T-cell (primary cell): ENCODE results near the gene WIPF2. TPM values are rescaled to one million over a fixed set of nuclear protein-coding genes. Genes with fewer than 3 reads are reported as not detected.

ENCODE experiments used
- ATAC-seq, 4 experiments: fragments of 200-7000 bp in 3 of 4; fragments of 150-1000 bp in 1 of 4; cut with Tn5 transposase; replicated peaks in 1 of 4; 1 replicate in 3 of 4; 2 replicates in 1 of 4; pipeline ENCODE4 v1.10.0; 2021; ENCODE audit warnings: moderate library complexity in 3 of 4, mild to moderate bottlenecking in 2 of 4, moderate number of reproducible peaks in 1 of 4
- CTCF ChIA-PET, 2 donors: fragments of 300-600 bp; sonication (Branson Sonifier 250); formaldehyde crosslinking; loops; one replicate each; lab custom pipeline; 2022; ENCODE audit warnings: antibody characterized with exemption in 2 of 2; lab: Charles Lee
- POLR2A ChIA-PET, 2 donors: fragments of 300-600 bp; sonication (Branson Sonifier 250); formaldehyde crosslinking; loops; one replicate each; lab custom pipeline; 2022; ENCODE audit warnings: antibody characterized with exemption in 2 of 2; lab: Charles Lee
- DNase-seq, 35 experiments: peaks; one replicate each; pipeline versions ENCODE4 v3.0.0 to v3.0.0-alpha.2; 2013 to 2023
- H3K27ac ChIP-seq: one replicate; pipeline ENCODE4 v1.5.1; 2013; ENCODE audit warnings: low read length
- H3K27me3 ChIP-seq, 2 experiments: replicated peaks in 1 of 2; 1 replicate in 1 of 2; 2 replicates in 1 of 2; pipeline versions ENCODE4 v1.6.1 to v1.7.0; 2013; ENCODE audit warnings: low read length in 1 of 2, mixed read lengths in 1 of 2; ENCODE audit not compliant: control insufficient read depth in 2 of 2, insufficient read depth in 2 of 2; ENCODE audit errors: extremely low read depth in 1 of 2
- H3K36me3 ChIP-seq, 2 donors: 1 replicate in 1 of 2; 2 replicates in 1 of 2; pipeline versions ENCODE4 v1.6.1 to v1.7.0; 2013; ENCODE audit warnings: low read length in 1 of 2; ENCODE audit not compliant: control insufficient read depth in 2 of 2, insufficient read depth in 1 of 2; ENCODE audit errors: extremely low read depth in 1 of 2
- H3K4me1 ChIP-seq, 2 experiments: 1 replicate in 1 of 2; 2 replicates in 1 of 2; pipeline versions ENCODE4 v1.6.1 to v1.7.0; 2013; ENCODE audit warnings: low read length in 2 of 2, mixed read lengths in 1 of 2; ENCODE audit not compliant: insufficient read depth in 2 of 2, control insufficient read depth in 1 of 2; ENCODE audit errors: extremely low read depth in 1 of 2
- H3K4me3 ChIP-seq, 2 donors: 1 replicate in 1 of 2; 2 replicates in 1 of 2; pipeline versions ENCODE4 v1.5.1 to v1.7.0; 2013; ENCODE audit warnings: mild to moderate bottlenecking in 2 of 2, low read length in 1 of 2, moderate library complexity in 1 of 2; ENCODE audit not compliant: control insufficient read depth in 1 of 2; ENCODE audit errors: extremely low read depth in 1 of 2
- H3K9me3 ChIP-seq: 2 replicates; pipeline ENCODE4 v1.7.0; 2013
- H3K27ac Mint-ChIP-seq, 2 donors: one replicate each; pipeline ENCODE4 v1.8.0; 2020 to 2021; ENCODE audit warnings: mild to moderate bottlenecking in 2 of 2, mixed read lengths in 2 of 2
- H3K27me3 Mint-ChIP-seq, 2 donors: one replicate each; pipeline ENCODE4 v1.8.0; 2021 to 2022; ENCODE audit warnings: mixed read lengths in 2 of 2
- H3K36me3 Mint-ChIP-seq: one replicate; pipeline ENCODE4 v1.8.0; 2021; ENCODE audit warnings: mixed read lengths
- H3K4me1 Mint-ChIP-seq, 3 donors: one replicate each; pipeline ENCODE4 v1.8.0; 2020 to 2022; ENCODE audit warnings: mixed read lengths in 3 of 3, mild to moderate bottlenecking in 1 of 3
- H3K4me3 Mint-ChIP-seq, 3 donors: one replicate each; pipeline ENCODE4 v1.8.0; 2020 to 2022; ENCODE audit warnings: mild to moderate bottlenecking in 3 of 3, mixed read lengths in 3 of 3, moderate library complexity in 3 of 3
- H3K9me3 Mint-ChIP-seq, 3 donors: one replicate each; pipeline ENCODE4 v1.8.0; 2020 to 2022; ENCODE audit warnings: mixed read lengths in 3 of 3
- WGBS: methylation state at CpG from one replicate; pipeline ENCODE4 v1.1.5; 2013; ENCODE audit warnings: missing lambda C conversion rate; ENCODE audit not compliant: insufficient coverage; 5-methylcytosine and 5-hydroxymethylcytosine counted together
- total RNA-seq, 35 experiments: library from RNA in 6 of 35; stranded (reverse) in 6 of 35; fragments of 120-200 nt in 1 of 35; gene quantifications; one replicate each; pipeline versions ENCODE4 v1.2.1 to v1.2.4 and lab custom pipeline; 2013 to 2026

WIPF2 gene
- total RNA-seq, 5 donors from 2014 or later (not counting 1 experiment from before 2014, with no cell fraction given), result 23.1 to 42.1 (median 32.1) TPM

GRCh38 chr17:40316571-40317344, 97.7 kb downstream of the WIPF2 start:
- no peak for DNase-seq
- WGBS, result 94% methylated on average over 36 of the region's 38 CpGs

GRCh38 chr17:40317345-40317873, 98.3 kb downstream of the WIPF2 start:
- H3K27me3 ChIP-seq, result no peaks in the 10 kb centered on the region
- H3K36me3 Mint-ChIP-seq, result no peaks in the 10 kb centered on the region
- H3K4me1 Mint-ChIP-seq, result peaks cover 80 to 82% (median 81%) of the 10 kb centered on the region in 3 donors
- POLR2A ChIA-PET, result interaction anchor here (0.6 to 1.1 kb wide), 7 partner anchors 10 to 492 kb away, joined by 3 to 10 read pairs (median 5); no protein-coding TSS in a partner anchor
- DNase-seq, result peak in 14 of 35 experiments; percentile 41 to 72 (median 53)
- peak overlapping the region; percentile 99 for H3K27ac ChIP-seq
- CTCF ChIA-PET, result interaction anchor here (0.5 to 1.7 kb wide), 19 partner anchors 8 to 298 kb away, joined by 3 to 19 read pairs (median 5); partner anchors contain the start of gene WIPF2 (in 1 of the 2)
- peaks cover 40 to 90% of the 10 kb centered on the region in 2 experiments for H3K4me1 ChIP-seq
- 7% methylated on average over 3 of the region's 6 CpGs for WGBS
- H3K4me3 Mint-ChIP-seq, result peak overlapping the region; percentile 91 to 96 (median 94)
- peak overlapping the region; percentile 83 to 99 for H3K27ac Mint-ChIP-seq
- no peaks in the 10 kb centered on the region for H3K9me3 Mint-ChIP-seq
- no peaks in the 10 kb centered on the region for H3K27me3 Mint-ChIP-seq
- H3K36me3 ChIP-seq, result no peaks in the 10 kb centered on the region
- peak overlapping the region; percentile 61 to 99 for H3K4me3 ChIP-seq
- no peak for ATAC-seq
- H3K9me3 ChIP-seq, result no peaks in the 10 kb centered on the region

More at GRCh38 chr17:40316571-40317344, 97.7 kb downstream of the WIPF2 start:
- Mint-ChIP-seq H3K9me3 (no peaks in the 10 kb centered on the region), H3K4me1 (peaks cover 76 to 81% (median 80%) of the 10 kb centered on the region in 3 donors), H3K27ac (peak overlapping the region; percentile 83 to 99), H3K27me3 (no peaks in the 10 kb centered on the region), H3K36me3 (no peaks in the 10 kb centered on the region), H3K4me3 (peak overlapping the region; percentile 91 to 96 (median 94))
- POLR2A ChIA-PET, result interaction anchor here (0.6 to 1.1 kb wide), 5 partner anchors 9 to 493 kb away, joined by 3 to 10 read pairs (median 6); no protein-coding TSS in a partner anchor
- Histone ChIP-seq H3K4me3 (peak overlapping the region; percentile 1 to 99), H3K27ac (no peak overlapping the region), H3K27me3 (no peaks in the 10 kb centered on the region), H3K36me3 (no peaks in the 10 kb centered on the region), H3K4me1 (peaks cover 42 to 90% of the 10 kb centered on the region in 2 experiments), H3K9me3 (no peaks in the 10 kb centered on the region)
- ATAC-seq, result no peak
- CTCF ChIA-PET, result interaction anchor here (0.5 to 1.7 kb wide), 17 partner anchors 9 to 98 kb away, joined by 3 to 19 read pairs (median 4); partner anchors contain the start of gene WIPF2 (in 1 of the 2)

GRCh38 chr17:40317880-40318829, 99.1 kb downstream of the WIPF2 start:
- Mint-ChIP-seq H3K4me3 (peak overlapping the region; percentile 91 to 96 (median 94)), H3K27me3 (no peaks in the 10 kb centered on the region), H3K4me1 (peaks cover 83 to 90% (median 83%) of the 10 kb centered on the region in 3 donors), H3K9me3 (no peaks in the 10 kb centered on the region), H3K36me3 (no peaks in the 10 kb centered on the region), H3K27ac (peak overlapping the region; percentile 99 to 100)
- no peaks in the 10 kb centered on the region for H3K27me3 ChIP-seq
- H3K36me3 ChIP-seq, result no peaks in the 10 kb centered on the region
- peaks cover 41 to 91% of the 10 kb centered on the region in 2 experiments for H3K4me1 ChIP-seq
- CTCF ChIA-PET, result interaction anchor here (0.6 to 1.7 kb wide), 18 partner anchors 7 to 297 kb away, joined by 3 to 19 read pairs (median 5); partner anchors contain the start of gene RARA (in 1 of the 2)
- WGBS, result under 1% methylated on average over 53 of the region's 70 CpGs
- peak overlapping the region; percentile 99 for H3K27ac ChIP-seq
- POLR2A ChIA-PET, result interaction anchor here (0.6 to 1.1 kb wide), 5 partner anchors 10 to 219 kb away, joined by 3 to 8 read pairs (median 3); no protein-coding TSS in a partner anchor
- no peaks in the 10 kb centered on the region for H3K9me3 ChIP-seq
- ATAC-seq (peak; percentile 67 to 76 (median 70)), DNase-seq (peak; percentile 83 to 94 (median 89))
- peak overlapping the region; percentile 75 to 99 for H3K4me3 ChIP-seq

- CTCF ChIA-PET, result interaction anchor here (0.5 to 1.2 kb wide), 3 partner anchors 10 to 116 kb away, joined by 3 to 4 read pairs (median 3); partner anchors contain the start of gene RARA (in 1 of the 2)
- no peaks in the 10 kb centered on the region for H3K27me3 Mint-ChIP-seq
- no peaks in the 10 kb centered on the region for H3K9me3 Mint-ChIP-seq
- peak overlapping the region; percentile 99 to 100 for H3K27ac Mint-ChIP-seq
- POLR2A ChIA-PET, result interaction anchor here (0.7 kb wide), 2 partner anchors 12 kb away, joined by 3 read pairs; no protein-coding TSS in a partner anchor
- H3K4me3 Mint-ChIP-seq, result peak overlapping the region; percentile 91 to 96 (median 94)
- no peaks in the 10 kb centered on the region for H3K36me3 Mint-ChIP-seq
- peaks cover 47 to 95% of the 10 kb centered on the region in 2 experiments for H3K4me1 ChIP-seq
- no peaks in the 10 kb centered on the region for H3K27me3 ChIP-seq
- no peaks in the 10 kb centered on the region for H3K36me3 ChIP-seq
- peak in 2 of 35 experiments; percentile 47 to 50 for DNase-seq
- no peak for ATAC-seq
- peak overlapping the region; percentile 75 to 99 for H3K4me3 ChIP-seq
- peak overlapping the region; percentile 99 for H3K27ac ChIP-seq
- peaks cover 83 to 90% (median 83%) of the 10 kb centered on the region in 3 donors for H3K4me1 Mint-ChIP-seq
- no peaks in the 10 kb centered on the region for H3K9me3 ChIP-seq
- 3% methylated on average over 5 of the region's 13 CpGs for WGBS
Observed at GRCh38 chr17:40318830-40319391, 99.8 kb downstream of the WIPF2 start.
